SW480 (cell line): Measurements from ENCODE around the gene ANKRD63.

Experiments
- DNase-seq: peaks from one replicate; pipeline ENCODE4 v3.0.0-alpha.2; 2016; ENCODE audit warnings: low spot score

The ANKRD63 gene

GRCh38 chr15:40258544-40258943 is 24.3 kb downstream of the ANKRD63 start:
- DNase-seq: no peak

GRCh38 chr15:40257656-40258450 is 25.0 kb downstream of the ANKRD63 start:
- DNase-seq: no peak

- DNase-seq: no peak
These were observed 26.1 kb downstream of the ANKRD63 start for GRCh38 chr15:40256638-40257235.

- no peak for DNase-seq
These were observed 27.8 kb downstream of the ANKRD63 start for GRCh38 chr15:40255033-40255432.

- no peak for DNase-seq
These were observed 28.4 kb downstream of the ANKRD63 start for GRCh38 chr15:40254452-40254851.

- DNase-seq: no peak
These were observed 29.6 kb downstream of the ANKRD63 start for GRCh38 chr15:40253167-40253790.

GRCh38 chr15:40252438-40253166 is 30.3 kb downstream of the ANKRD63 start:
- peak; percentile 26 for DNase-seq

GRCh38 chr15:40252141-40252437 is 30.8 kb downstream of the ANKRD63 start:
- no peak for DNase-seq

- DNase-seq: no peak
These were observed 31.3 kb downstream of the ANKRD63 start for GRCh38 chr15:40251486-40252140.

GRCh38 chr15:40250771-40251483 is 31.9 kb downstream of the ANKRD63 start:
- no peak for DNase-seq

GRCh38 chr15:40250304-40250656 is 32.6 kb downstream of the ANKRD63 start:
- DNase-seq: no peak

GRCh38 chr15:40249477-40250303 is 33.2 kb downstream of the ANKRD63 start:
- no peak for DNase-seq

- DNase-seq: no peak
These were observed 34.7 kb downstream of the ANKRD63 start for GRCh38 chr15:40248006-40248783.

- no peak for DNase-seq
These were observed 35.4 kb downstream of the ANKRD63 start for GRCh38 chr15:40247406-40247971.

- no peak for DNase-seq
These were observed 36.2 kb downstream of the ANKRD63 start for GRCh38 chr15:40246496-40247280.

- DNase-seq: no peak
These were observed 37.0 kb downstream of the ANKRD63 start for GRCh38 chr15:40245666-40246450.

- DNase-seq: no peak
These were observed 37.8 kb downstream of the ANKRD63 start for GRCh38 chr15:40244961-40245523.
